WTC11 (cell line): ENCODE measurements around the gene TEX19. TPM values are rescaled to one million over a fixed set of nuclear protein-coding genes. Genes with fewer than 3 reads are reported as not detected.
"Not testable (repeated sequence)": the region's sequence is repeated elsewhere in the genome, so short reads cannot be mapped to it uniquely, and the experiment has no call there.

Source experiments
- ATAC-seq: fragments of 200-7000 bp; cut with Tn5 transposase; 2 replicates; pipeline ENCODE4 v1.10.0; 2021; ENCODE audit warnings: mild to moderate bottlenecking, moderate library complexity
- CTCF ChIA-PET: fragments of 300-600 bp; sonication (Branson Sonifier 250); formaldehyde crosslinking; loops from one replicate; lab custom pipeline; 2021; ENCODE audit warnings: antibody characterized with exemption; lab: Charles Lee
- POLR2A ChIA-PET: fragments of 350-600 bp; sonication (Branson Sonifier 250); formaldehyde crosslinking; loops from one replicate; lab custom pipeline; 2021; ENCODE audit warnings: antibody characterized with exemption; lab: Charles Lee
- DNase-seq: peaks from one replicate; pipeline ENCODE4 v3.0.0; 2021; ENCODE audit warnings: low spot score
- H3K27ac Mint-ChIP-seq: 2 replicates; pipeline ENCODE4 v1.8.0; 2021; ENCODE audit warnings: mixed read lengths
- H3K27me3 Mint-ChIP-seq: 2 replicates; pipeline ENCODE4 v1.8.0; 2021; ENCODE audit warnings: low read depth, mild to moderate bottlenecking, moderate library complexity, mixed read lengths
- H3K36me3 Mint-ChIP-seq: 2 replicates; pipeline ENCODE4 v1.8.0; 2021; ENCODE audit warnings: mixed read lengths
- H3K4me1 Mint-ChIP-seq: 2 replicates; pipeline ENCODE4 v1.8.0; 2022; ENCODE audit warnings: mixed read lengths
- H3K4me3 Mint-ChIP-seq: 2 replicates; pipeline ENCODE4 v1.8.0; 2021; ENCODE audit warnings: mild to moderate bottlenecking, moderate library complexity, mixed read lengths
- H3K9me3 Mint-ChIP-seq: 2 replicates; pipeline ENCODE4 v1.8.0; 2021; ENCODE audit warnings: mixed read lengths
- EMX1 ChIP-seq: fragments of 250-450 bp; sonication (Bioruptor Pico); IDR thresholded peaks from 2 replicates; pipeline ENCODE4 v1.8.0; 2021; ENCODE audit warnings: mild to moderate bottlenecking
- GABPB1 ChIP-seq: sonication (generic); formaldehyde crosslinking; IDR thresholded peaks from 2 replicates; pipeline ENCODE4 v1.8.1; 2023; ENCODE audit warnings: mild to moderate bottlenecking, missing genetic modification reagents
- GTF2I ChIP-seq: fragments of 250-450 bp; sonication (Bioruptor Pico); conservative IDR thresholded peaks from 2 replicates; pipeline ENCODE4 v1.4.0; 2021; ENCODE audit warnings: mild to moderate bottlenecking
- SP1 ChIP-seq: sonication (generic); formaldehyde crosslinking; conservative IDR thresholded peaks from 2 replicates; pipeline ENCODE4 v1.8.1; 2022; ENCODE audit warnings: missing genetic modification reagents
- ZNF121 ChIP-seq: sonication (generic); formaldehyde crosslinking; IDR thresholded peaks from 2 replicates; pipeline ENCODE4 v1.8.0; 2023; ENCODE audit warnings: missing genetic modification reagents
- ZNF416 ChIP-seq: fragments of 250-450 bp; sonication (Bioruptor Pico); IDR thresholded peaks from 2 replicates; pipeline ENCODE4 v1.9.0; 2021; ENCODE audit warnings: mild to moderate bottlenecking, inconsistent platforms
- total RNA-seq: library from RNA; stranded (reverse); gene quantifications from 3 replicates; pipeline ENCODE4 v1.2.3, GENCODE V29; 2021
- TF ChIP-seq, protein P1 (sequence below): sonication (generic); formaldehyde crosslinking; IDR thresholded peaks from 2 replicates; pipeline ENCODE4 v1.8.0; 2022; ENCODE audit warnings: mild to moderate bottlenecking, missing genetic modification reagents
- TF ChIP-seq, protein P2 (sequence below): fragments of 250-450 bp; sonication (Bioruptor Pico); IDR thresholded peaks from 2 replicates; pipeline ENCODE4 v1.9.0; 2021; ENCODE audit warnings: mild to moderate bottlenecking
- TF ChIP-seq, protein P3 (sequence below): sonication (generic); formaldehyde crosslinking; IDR thresholded peaks from 2 replicates; pipeline ENCODE4 v1.8.0; 2023; ENCODE audit warnings: mild to moderate bottlenecking, missing genetic modification reagents
- TF ChIP-seq, protein P4 (sequence below): sonication (generic); formaldehyde crosslinking; IDR thresholded peaks from 2 replicates; pipeline ENCODE4 v1.8.0; 2022; ENCODE audit warnings: missing genetic modification reagents

TEX19 gene
- total RNA-seq, 1 experiment from 2014 or later = 1.4 TPM

DNA sequence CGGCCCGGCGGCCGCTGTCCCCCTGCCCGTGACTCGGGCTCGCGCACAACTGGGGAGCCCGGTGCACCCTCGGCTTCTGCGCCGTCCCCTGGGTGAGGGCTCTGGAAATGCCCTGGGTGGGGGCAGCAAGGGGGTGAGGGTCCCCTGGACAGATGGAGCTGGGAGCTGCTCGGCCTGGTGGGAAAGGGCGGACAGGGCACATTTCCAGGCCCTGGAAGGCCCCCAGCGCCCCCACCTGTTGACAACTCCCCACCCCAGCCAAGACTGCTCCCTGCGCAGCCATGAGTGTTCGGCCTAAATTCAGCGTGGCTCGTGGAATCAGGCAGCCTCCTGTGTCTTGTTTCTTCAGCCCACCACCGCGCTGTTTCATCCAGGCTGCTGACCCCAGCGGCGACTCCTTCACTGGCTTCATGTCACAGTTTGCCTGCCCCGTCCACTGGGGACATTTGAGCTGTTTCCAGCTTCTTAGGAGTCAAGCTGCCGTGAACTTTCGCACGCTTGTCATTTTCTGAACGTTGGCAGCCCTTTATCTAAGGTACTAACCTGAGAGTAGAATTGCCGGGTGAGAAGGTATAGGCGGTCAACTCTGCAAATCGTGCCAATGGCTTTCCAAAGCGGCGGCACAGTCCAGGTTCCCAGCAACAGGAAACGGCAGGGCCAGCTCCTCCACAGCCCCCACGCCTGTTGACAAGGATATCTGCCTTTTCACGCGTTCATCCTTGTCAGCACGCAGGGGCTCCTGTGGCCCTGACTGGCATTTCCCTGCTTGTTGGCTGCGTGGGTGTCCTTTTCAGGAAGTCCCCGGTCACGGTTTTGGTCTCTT is 13.4 kb downstream of the TEX19 start:
- Mint-ChIP-seq H3K36me3 (no peaks in the 10 kb centered on the region), H3K27me3 (peaks cover 67% of the 10 kb centered on the region), H3K27ac (no peak overlapping the region), H3K9me3 (peaks cover 5% of the 10 kb centered on the region), H3K4me3 (peak overlapping the region; percentile 55), H3K4me1 (peaks cover 2% of the 10 kb centered on the region)
- DNase-seq (no peak), ATAC-seq (peak; percentile 4; the same call in 1 of the 2 replicates)
- ChIA-PET POLR2A (no interaction called here), CTCF (interaction anchor here (0.9 to 1.0 kb wide), 3 partner anchors 15 to 42 kb away, joined by 3 to 5 read pairs (median 3); no protein-coding TSS in a partner anchor)
- TF ChIP-seq, protein P1, sequence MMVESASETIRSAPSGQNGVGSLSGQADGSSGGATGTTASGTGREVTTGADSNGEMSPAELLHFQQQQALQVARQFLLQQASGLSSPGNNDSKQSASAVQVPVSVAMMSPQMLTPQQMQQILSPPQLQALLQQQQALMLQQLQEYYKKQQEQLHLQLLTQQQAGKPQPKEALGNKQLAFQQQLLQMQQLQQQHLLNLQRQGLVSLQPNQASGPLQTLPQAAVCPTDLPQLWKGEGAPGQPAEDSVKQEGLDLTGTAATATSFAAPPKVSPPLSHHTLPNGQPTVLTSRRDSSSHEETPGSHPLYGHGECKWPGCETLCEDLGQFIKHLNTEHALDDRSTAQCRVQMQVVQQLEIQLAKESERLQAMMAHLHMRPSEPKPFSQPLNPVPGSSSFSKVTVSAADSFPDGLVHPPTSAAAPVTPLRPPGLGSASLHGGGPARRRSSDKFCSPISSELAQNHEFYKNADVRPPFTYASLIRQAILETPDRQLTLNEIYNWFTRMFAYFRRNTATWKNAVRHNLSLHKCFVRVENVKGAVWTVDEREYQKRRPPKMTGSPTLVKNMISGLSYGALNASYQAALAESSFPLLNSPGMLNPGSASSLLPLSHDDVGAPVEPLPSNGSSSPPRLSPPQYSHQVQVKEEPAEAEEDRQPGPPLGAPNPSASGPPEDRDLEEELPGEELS (CRISPR knock-in tag) = 0 out of 2 replicates have a peak, but pooled peaks have one; percentile 4
- TF ChIP-seq, protein P2, sequence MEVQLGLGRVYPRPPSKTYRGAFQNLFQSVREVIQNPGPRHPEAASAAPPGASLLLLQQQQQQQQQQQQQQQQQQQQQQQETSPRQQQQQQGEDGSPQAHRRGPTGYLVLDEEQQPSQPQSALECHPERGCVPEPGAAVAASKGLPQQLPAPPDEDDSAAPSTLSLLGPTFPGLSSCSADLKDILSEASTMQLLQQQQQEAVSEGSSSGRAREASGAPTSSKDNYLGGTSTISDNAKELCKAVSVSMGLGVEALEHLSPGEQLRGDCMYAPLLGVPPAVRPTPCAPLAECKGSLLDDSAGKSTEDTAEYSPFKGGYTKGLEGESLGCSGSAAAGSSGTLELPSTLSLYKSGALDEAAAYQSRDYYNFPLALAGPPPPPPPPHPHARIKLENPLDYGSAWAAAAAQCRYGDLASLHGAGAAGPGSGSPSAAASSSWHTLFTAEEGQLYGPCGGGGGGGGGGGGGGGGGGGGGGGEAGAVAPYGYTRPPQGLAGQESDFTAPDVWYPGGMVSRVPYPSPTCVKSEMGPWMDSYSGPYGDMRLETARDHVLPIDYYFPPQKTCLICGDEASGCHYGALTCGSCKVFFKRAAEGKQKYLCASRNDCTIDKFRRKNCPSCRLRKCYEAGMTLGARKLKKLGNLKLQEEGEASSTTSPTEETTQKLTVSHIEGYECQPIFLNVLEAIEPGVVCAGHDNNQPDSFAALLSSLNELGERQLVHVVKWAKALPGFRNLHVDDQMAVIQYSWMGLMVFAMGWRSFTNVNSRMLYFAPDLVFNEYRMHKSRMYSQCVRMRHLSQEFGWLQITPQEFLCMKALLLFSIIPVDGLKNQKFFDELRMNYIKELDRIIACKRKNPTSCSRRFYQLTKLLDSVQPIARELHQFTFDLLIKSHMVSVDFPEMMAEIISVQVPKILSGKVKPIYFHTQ (CRISPR knock-in tag) = no peak
- TF ChIP-seq EMX1 (no peak), GTF2I (no peak), ZNF121 (no peak), GABPB1 (CRISPR knock-in tag) (no peak), SP1 (no peak)
- TF ChIP-seq, protein P3, sequence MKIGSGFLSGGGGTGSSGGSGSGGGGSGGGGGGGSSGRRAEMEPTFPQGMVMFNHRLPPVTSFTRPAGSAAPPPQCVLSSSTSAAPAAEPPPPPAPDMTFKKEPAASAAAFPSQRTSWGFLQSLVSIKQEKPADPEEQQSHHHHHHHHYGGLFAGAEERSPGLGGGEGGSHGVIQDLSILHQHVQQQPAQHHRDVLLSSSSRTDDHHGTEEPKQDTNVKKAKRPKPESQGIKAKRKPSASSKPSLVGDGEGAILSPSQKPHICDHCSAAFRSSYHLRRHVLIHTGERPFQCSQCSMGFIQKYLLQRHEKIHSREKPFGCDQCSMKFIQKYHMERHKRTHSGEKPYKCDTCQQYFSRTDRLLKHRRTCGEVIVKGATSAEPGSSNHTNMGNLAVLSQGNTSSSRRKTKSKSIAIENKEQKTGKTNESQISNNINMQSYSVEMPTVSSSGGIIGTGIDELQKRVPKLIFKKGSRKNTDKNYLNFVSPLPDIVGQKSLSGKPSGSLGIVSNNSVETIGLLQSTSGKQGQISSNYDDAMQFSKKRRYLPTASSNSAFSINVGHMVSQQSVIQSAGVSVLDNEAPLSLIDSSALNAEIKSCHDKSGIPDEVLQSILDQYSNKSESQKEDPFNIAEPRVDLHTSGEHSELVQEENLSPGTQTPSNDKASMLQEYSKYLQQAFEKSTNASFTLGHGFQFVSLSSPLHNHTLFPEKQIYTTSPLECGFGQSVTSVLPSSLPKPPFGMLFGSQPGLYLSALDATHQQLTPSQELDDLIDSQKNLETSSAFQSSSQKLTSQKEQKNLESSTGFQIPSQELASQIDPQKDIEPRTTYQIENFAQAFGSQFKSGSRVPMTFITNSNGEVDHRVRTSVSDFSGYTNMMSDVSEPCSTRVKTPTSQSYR = no peak

DNA sequence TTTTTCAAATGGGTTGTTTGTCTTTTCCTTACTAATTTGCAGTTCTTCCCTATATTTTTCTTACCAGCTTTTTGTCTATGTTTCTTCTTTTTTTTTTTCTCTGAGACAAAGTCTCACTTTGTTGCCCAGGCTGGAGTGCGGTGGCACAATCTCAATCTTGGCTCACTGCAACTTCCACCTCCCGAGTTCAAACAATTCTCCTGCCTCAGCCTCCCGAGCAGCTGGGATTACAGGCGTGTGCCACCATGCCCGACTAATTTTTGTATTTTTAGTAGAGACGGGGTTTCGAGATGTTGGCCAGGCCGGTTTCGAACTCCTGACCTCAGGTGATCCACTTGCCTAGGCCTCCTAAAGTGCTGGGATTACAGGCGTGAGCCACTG is 14.0 kb downstream of the TEX19 start:
- ATAC-seq, H3K9me3 Mint-ChIP-seq, H3K4me1 Mint-ChIP-seq, H3K36me3 Mint-ChIP-seq, DNase-seq, POLR2A ChIA-PET, H3K27ac Mint-ChIP-seq: not testable (repeated sequence)
- H3K4me3 Mint-ChIP-seq = peak overlapping the region; percentile 45
- CTCF ChIA-PET = interaction anchor here (0.9 to 1.0 kb wide), 2 partner anchors 16 to 42 kb away, joined by 3 to 5 read pairs; no protein-coding TSS in a partner anchor
- peaks cover 65% of the 10 kb centered on the region for H3K27me3 Mint-ChIP-seq

DNA sequence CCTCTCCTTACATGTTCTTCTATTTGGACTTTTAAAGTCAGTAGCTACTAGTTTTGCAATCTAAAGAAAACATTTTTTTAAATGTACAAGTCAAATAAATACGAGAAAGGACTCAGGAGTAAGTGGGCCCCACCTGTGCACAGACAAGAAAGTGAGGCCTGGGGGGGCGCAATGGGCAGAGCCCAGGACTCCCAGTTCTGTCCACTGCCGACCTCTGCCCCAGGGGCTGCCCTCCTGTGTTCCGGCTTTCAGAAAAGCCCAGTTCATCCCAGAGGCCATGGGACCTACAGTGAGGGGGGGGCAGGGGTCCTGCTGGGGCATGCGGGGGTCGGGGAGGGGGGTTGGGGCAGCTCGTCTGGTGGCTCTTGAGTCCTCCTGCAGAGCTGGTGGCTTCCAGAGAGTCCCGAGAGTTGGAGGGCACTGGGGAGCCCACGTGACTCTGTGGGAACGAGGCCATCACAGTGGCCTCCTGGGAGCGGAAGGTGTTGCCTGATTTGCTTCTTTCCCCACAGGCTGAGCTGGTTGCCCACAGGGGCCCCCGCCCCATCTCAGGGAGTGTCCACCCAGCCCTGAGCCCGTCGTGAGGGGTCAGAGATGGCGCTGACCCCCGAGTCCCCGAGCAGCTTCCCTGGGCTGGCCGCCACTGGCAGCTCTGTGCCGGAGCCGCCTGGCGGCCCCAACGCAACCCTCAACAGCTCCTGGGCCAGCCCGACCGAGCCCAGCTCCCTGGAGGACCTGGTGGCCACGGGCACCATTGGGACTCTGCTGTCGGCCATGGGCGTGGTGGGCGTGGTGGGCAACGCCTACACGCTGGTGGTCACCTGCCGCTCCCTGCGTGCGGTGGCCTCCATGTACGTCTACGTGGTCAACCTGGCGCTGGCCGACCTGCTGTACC is 14.9 kb downstream of the TEX19 start:
- H3K36me3 Mint-ChIP-seq = no peaks in the 10 kb centered on the region
- peaks cover 59% of the 10 kb centered on the region for H3K27me3 Mint-ChIP-seq
- no peak for ATAC-seq
- H3K4me3 Mint-ChIP-seq = no peak overlapping the region
- POLR2A ChIA-PET = interaction anchor here (0.5 kb wide), 1 partner anchor 26 kb away, joined by 3 read pairs; no protein-coding TSS in a partner anchor
- TF ChIP-seq, protein P4, sequence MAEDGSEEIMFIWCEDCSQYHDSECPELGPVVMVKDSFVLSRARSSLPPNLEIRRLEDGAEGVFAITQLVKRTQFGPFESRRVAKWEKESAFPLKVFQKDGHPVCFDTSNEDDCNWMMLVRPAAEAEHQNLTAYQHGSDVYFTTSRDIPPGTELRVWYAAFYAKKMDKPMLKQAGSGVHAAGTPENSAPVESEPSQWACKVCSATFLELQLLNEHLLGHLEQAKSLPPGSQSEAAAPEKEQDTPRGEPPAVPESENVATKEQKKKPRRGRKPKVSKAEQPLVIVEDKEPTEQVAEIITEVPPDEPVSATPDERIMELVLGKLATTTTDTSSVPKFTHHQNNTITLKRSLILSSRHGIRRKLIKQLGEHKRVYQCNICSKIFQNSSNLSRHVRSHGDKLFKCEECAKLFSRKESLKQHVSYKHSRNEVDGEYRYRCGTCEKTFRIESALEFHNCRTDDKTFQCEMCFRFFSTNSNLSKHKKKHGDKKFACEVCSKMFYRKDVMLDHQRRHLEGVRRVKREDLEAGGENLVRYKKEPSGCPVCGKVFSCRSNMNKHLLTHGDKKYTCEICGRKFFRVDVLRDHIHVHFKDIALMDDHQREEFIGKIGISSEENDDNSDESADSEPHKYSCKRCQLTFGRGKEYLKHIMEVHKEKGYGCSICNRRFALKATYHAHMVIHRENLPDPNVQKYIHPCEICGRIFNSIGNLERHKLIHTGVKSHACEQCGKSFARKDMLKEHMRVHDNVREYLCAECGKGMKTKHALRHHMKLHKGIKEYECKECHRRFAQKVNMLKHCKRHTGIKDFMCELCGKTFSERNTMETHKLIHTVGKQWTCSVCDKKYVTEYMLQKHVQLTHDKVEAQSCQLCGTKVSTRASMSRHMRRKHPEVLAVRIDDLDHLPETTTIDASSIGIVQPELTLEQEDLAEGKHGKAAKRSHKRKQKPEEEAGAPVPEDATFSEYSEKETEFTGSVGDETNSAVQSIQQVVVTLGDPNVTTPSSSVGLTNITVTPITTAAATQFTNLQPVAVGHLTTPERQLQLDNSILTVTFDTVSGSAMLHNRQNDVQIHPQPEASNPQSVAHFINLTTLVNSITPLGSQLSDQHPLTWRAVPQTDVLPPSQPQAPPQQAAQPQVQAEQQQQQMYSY (CRISPR knock-in tag) = no peak
- no peak for TF ChIP-seq ZNF416 (CRISPR knock-in tag)
- TF ChIP-seq GTF2I = no peak
- CTCF ChIA-PET = interaction anchor here (1.0 kb wide), 1 partner anchor 16 kb away, joined by 3 read pairs; no protein-coding TSS in a partner anchor
- no peak overlapping the region for H3K27ac Mint-ChIP-seq
- DNase-seq = no peak
- no peaks in the 10 kb centered on the region for H3K9me3 Mint-ChIP-seq
- no peaks in the 10 kb centered on the region for H3K4me1 Mint-ChIP-seq
